Keratinocyte (primary cell): Measurements from ENCODE around the gene LYPLA2. TPM values are rescaled to one million over a fixed set of nuclear protein-coding genes. Genes with fewer than 3 reads are reported as not detected.

ENCODE experiments used
- DNase-seq: peaks from one replicate; pipeline ENCODE4 v3.0.0-alpha.2; 2011; ENCODE audit warnings: low read depth, missing footprints, low spot score
- FAIRE-seq: peaks from 2 replicates; lab custom pipeline; 2011; peaks lifted over from hg19 to GRCh38; lab: Jason Lieb, UNC
- H2AFZ ChIP-seq: 2 replicates; pipeline ENCODE4 v1.6.0; 2012; ENCODE audit warnings: low read length, control low read depth, inconsistent platforms; ENCODE audit not compliant: control insufficient read depth
- H3K27ac ChIP-seq: 2 replicates; pipeline ENCODE4 v1.5.1; 2011; ENCODE audit warnings: low read length; ENCODE audit not compliant: control insufficient read depth, insufficient read depth
- H3K27me3 ChIP-seq: 3 replicates; pipeline ENCODE4 v1.6.0; 2011; ENCODE audit warnings: low read length; ENCODE audit not compliant: control insufficient read depth, insufficient read depth; ENCODE audit errors: extremely low read depth
- H3K36me3 ChIP-seq, 2 experiments: 2 replicates in 1 of 2; 3 replicates in 1 of 2; pipeline ENCODE4 v1.5.1; 2011; ENCODE audit warnings: low read length in 2 of 2, mild to moderate bottlenecking in 1 of 2; ENCODE audit not compliant: control insufficient read depth in 2 of 2, insufficient read depth in 2 of 2; ENCODE audit errors: extremely low read depth in 1 of 2
- H3K4me1 ChIP-seq: 3 replicates; pipeline ENCODE4 v1.5.1; 2011; ENCODE audit warnings: low read length; ENCODE audit not compliant: control insufficient read depth, insufficient read depth; ENCODE audit errors: extremely low read depth
- H3K4me2 ChIP-seq: 3 replicates; pipeline ENCODE4 v1.6.0; 2011; ENCODE audit warnings: low read depth, low read length; ENCODE audit not compliant: control insufficient read depth, insufficient read depth; ENCODE audit errors: extremely low read depth
- H3K4me3 ChIP-seq, 3 experiments: fragments of 200-600 bp in 1 of 3; sonication (generic) in 1 of 3; 2 replicates in 2 of 3; 3 replicates in 1 of 3; pipeline ENCODE4 v1.5.1; 2011 to 2016; ENCODE audit warnings: low read length in 3 of 3, mild to moderate bottlenecking in 3 of 3, control low read depth in 2 of 3, inconsistent platforms in 1 of 3, low read depth in 1 of 3, mixed read lengths in 1 of 3, mixed run types in 1 of 3, moderate library complexity in 1 of 3; ENCODE audit not compliant: control insufficient read depth in 2 of 3, insufficient read depth in 2 of 3; ENCODE audit errors: extremely low read depth in 1 of 3
- H3K79me2 ChIP-seq: 2 replicates; pipeline ENCODE4 v1.6.0; 2012; ENCODE audit warnings: low read length; ENCODE audit not compliant: control insufficient read depth, insufficient read depth
- H3K9ac ChIP-seq: 3 replicates; pipeline ENCODE4 v1.6.0; 2011; ENCODE audit warnings: low read length; ENCODE audit not compliant: control insufficient read depth, insufficient read depth; ENCODE audit errors: extremely low read depth
- H3K9me1 ChIP-seq: 3 replicates; pipeline ENCODE4 v1.6.0; 2011; ENCODE audit warnings: low read length; ENCODE audit not compliant: control insufficient read depth, insufficient read depth; ENCODE audit errors: extremely low read depth
- H3K9me3 ChIP-seq: 2 replicates; pipeline ENCODE4 v1.5.1; 2012; ENCODE audit warnings: low read depth, low read length; ENCODE audit not compliant: control insufficient read depth
- H4K20me1 ChIP-seq: 3 replicates; pipeline ENCODE4 v1.6.0; 2011; ENCODE audit warnings: low read length; ENCODE audit not compliant: control insufficient read depth, insufficient read depth; ENCODE audit errors: extremely low read depth
- CTCF ChIP-seq, 3 experiments: IDR thresholded peaks in 1 of 3; conservative IDR thresholded peaks in 1 of 3; optimal IDR thresholded peaks in 1 of 3; 2 replicates in 2 of 3; 3 replicates in 1 of 3; pipeline versions ENCODE3 to v1.5.1; 2011; ENCODE audit warnings: low read length in 3 of 3, mild to moderate bottlenecking in 3 of 3, moderate library complexity in 2 of 3, control low read depth in 1 of 3, inconsistent platforms in 1 of 3; ENCODE audit not compliant: insufficient read depth in 2 of 3; ENCODE audit errors: extremely low read depth in 1 of 3
- EZH2 ChIP-seq: IDR thresholded peaks from one replicate; pipeline ENCODE4 v1.6.1; 2012; ENCODE audit warnings: inconsistent platforms, mild to moderate bottlenecking, low read length, moderate library complexity
- dilution Hi-C: fragments of 300-500 bp; cut with MboI; formaldehyde crosslinking; loops from one replicate; pipeline ENCODE4 v1.7.0; 2020; ENCODE audit warnings: low sequenced_read_pairs; ENCODE audit not compliant: extremely low pct_ligation_motif_present
- polyA plus RNA-seq, 5 experiments: library from polyadenylated mRNA; depleted of rRNA in 3 of 5; stranded (reverse) in 3 of 5; stranded (forward) in 1 of 5; unstranded in 1 of 5; fragments of >200 nt; gene quantifications; 1 replicate in 1 of 5; 2 replicates in 3 of 5; 3 replicates in 1 of 5; pipeline versions ENCODE4 v1.2.1 to v1.2.3, GENCODE V29; 2011 to 2012; ENCODE audit warnings: missing spikeins in 2 of 5, low read depth in 1 of 5, low replicate concordance in 1 of 5

LYPLA2 gene
- polyA plus RNA-seq, 1 donor (not counting 4 experiments of a cell fraction or from before 2014, with no cell fraction given), result 51.7 TPM

- peaks cover 0 to 6% of the 10 kb centered on the region in 2 experiments for H3K36me3 ChIP-seq
- DNase-seq (no peak), FAIRE-seq (no peak)
- no peak overlapping the region for H3K4me2 ChIP-seq
- H2AFZ ChIP-seq, result no peak overlapping the region
- H4K20me1 ChIP-seq, result no peaks in the 10 kb centered on the region
- peaks cover 9% of the 10 kb centered on the region for H3K4me1 ChIP-seq
- TF ChIP-seq EZH2 (no peak), CTCF (optimal IDR thresholded peaks at IDR 0.05 in 1 of 3, IDR thresholded peaks at IDR 0.05 in 1 of 3, conservative IDR thresholded peaks at IDR 0.05 in 1 of 3; ENCODE audit: extremely low read depth in 1 of 3, insufficient read depth in 2 of 3, low read length in 3 of 3) (no peak)
- no peak overlapping the region for H3K4me3 ChIP-seq
- no peak overlapping the region for H3K27ac ChIP-seq
- dilution Hi-C loops, result no loop called here
- no peaks in the 10 kb centered on the region for H3K9me3 ChIP-seq
- no peak overlapping the region for H3K9ac ChIP-seq
- no peaks in the 10 kb centered on the region for H3K79me2 ChIP-seq
- no peaks in the 10 kb centered on the region for H3K9me1 ChIP-seq
- no peaks in the 10 kb centered on the region for H3K27me3 ChIP-seq
These were observed 15.3 kb downstream of the LYPLA2 start for GRCh38 chr1:23806280-23806679.

GRCh38 chr1:23807453-23807852 lies 16.5 kb downstream of the LYPLA2 start:
- no peak for TF ChIP-seq EZH2
- no peak for TF ChIP-seq CTCF (optimal IDR thresholded peaks at IDR 0.05 in 1 of 3, IDR thresholded peaks at IDR 0.05 in 1 of 3, conservative IDR thresholded peaks at IDR 0.05 in 1 of 3; ENCODE audit: extremely low read depth in 1 of 3, insufficient read depth in 2 of 3, low read length in 3 of 3)
- no peak for FAIRE-seq
- dilution Hi-C loops, result no loop called here

More at GRCh38 chr1:23807453-23807852, 16.5 kb downstream of the LYPLA2 start:
- H3K27me3 ChIP-seq, result no peaks in the 10 kb centered on the region
- no peak overlapping the region for H3K4me3 ChIP-seq
- H3K79me2 ChIP-seq, result no peaks in the 10 kb centered on the region
- H2AFZ ChIP-seq, result no peak overlapping the region
- no peaks in the 10 kb centered on the region for H3K9me3 ChIP-seq
- H3K9ac ChIP-seq, result no peak overlapping the region
- H3K36me3 ChIP-seq, result peaks cover 0 to 5% of the 10 kb centered on the region in 2 experiments
- H3K27ac ChIP-seq, result no peak overlapping the region
- H4K20me1 ChIP-seq, result no peaks in the 10 kb centered on the region
- no peak for DNase-seq
- no peaks in the 10 kb centered on the region for H3K9me1 ChIP-seq
- peaks cover 9% of the 10 kb centered on the region for H3K4me1 ChIP-seq
- no peak overlapping the region for H3K4me2 ChIP-seq
